GM23338 (cell line): ENCODE data around the gene SLC10A3. TPM values are rescaled to one million over a fixed set of nuclear protein-coding genes. Genes with fewer than 3 reads are reported as not detected.

ENCODE experiments used
- ATAC-seq: fragments of 200-7000 bp; cut with Tn5 transposase; 3 replicates; pipeline ENCODE4 v1.9.1; 2020
- DNase-seq: peaks from one replicate; pipeline ENCODE4 v3.0.0-alpha.2; 2015; ENCODE audit warnings: low spot score
- H2AFZ ChIP-seq: fragments of 200-600 bp; sonication (generic); 2 replicates; pipeline ENCODE4 v1.8.0; 2016; ENCODE audit warnings: antibody characterized with exemption, mild to moderate bottlenecking, moderate library complexity
- H3F3A ChIP-seq: fragments of 200-600 bp; sonication (generic); replicated peaks from 2 replicates; pipeline ENCODE4 v1.8.0; 2017; ENCODE audit warnings: antibody characterized with exemption, mixed run types, low read depth
- H3K27ac ChIP-seq: fragments of 200-600 bp; sonication (generic); 2 replicates; pipeline ENCODE4 v1.6.1; 2016; ENCODE audit warnings: low read depth
- H3K27me3 ChIP-seq: fragments of 200-600 bp; sonication (generic); 2 replicates; pipeline ENCODE4 v1.8.0; 2016; ENCODE audit warnings: mild to moderate bottlenecking, mixed run types, moderate library complexity; ENCODE audit not compliant: insufficient read depth
- H3K36me3 ChIP-seq: fragments of 200-600 bp; sonication (generic); 2 replicates; pipeline ENCODE4 v1.8.0; 2016; ENCODE audit warnings: mild to moderate bottlenecking; ENCODE audit not compliant: insufficient read depth
- H3K4me1 ChIP-seq: fragments of 200-600 bp; sonication (generic); 2 replicates; pipeline ENCODE4 v1.8.0; 2016; ENCODE audit warnings: mild to moderate bottlenecking, moderate library complexity; ENCODE audit not compliant: insufficient read depth
- H3K4me2 ChIP-seq: fragments of 200-600 bp; sonication (generic); 2 replicates; pipeline ENCODE4 v1.7.1; 2017; ENCODE audit warnings: mixed run types
- H3K4me3 ChIP-seq: fragments of 200-600 bp; sonication (generic); 2 replicates; pipeline ENCODE4 v1.6.1; 2016; ENCODE audit warnings: mixed run types
- H3K79me2 ChIP-seq: fragments of 200-600 bp; sonication (generic); replicated peaks from 2 replicates; pipeline ENCODE4 v1.8.0; 2017; ENCODE audit warnings: mild to moderate bottlenecking; ENCODE audit not compliant: insufficient read depth
- H3K9me2 ChIP-seq: fragments of 200-600 bp; sonication (generic); 2 replicates; pipeline ENCODE4 v1.8.0; 2017; ENCODE audit not compliant: insufficient read depth
- H4K20me1 ChIP-seq: fragments of 200-600 bp; sonication (generic); replicated peaks from 2 replicates; pipeline ENCODE4 v1.8.0; 2017; ENCODE audit warnings: mild to moderate bottlenecking; ENCODE audit not compliant: insufficient read depth
- H3K27ac Mint-ChIP-seq: 2 replicates; pipeline ENCODE4 v1.8.0; 2020; ENCODE audit warnings: inconsistent platforms, mild to moderate bottlenecking, moderate library complexity, mixed read lengths
- H3K27me3 Mint-ChIP-seq: 3 replicates; pipeline ENCODE4 v1.8.0; 2022; ENCODE audit warnings: low read depth, mild to moderate bottlenecking, moderate library complexity, mixed read lengths, inconsistent platforms; ENCODE audit not compliant: insufficient read depth, poor library complexity
- H3K36me3 Mint-ChIP-seq: 3 replicates; pipeline ENCODE4 v1.8.0; 2021; ENCODE audit warnings: low read depth, mild to moderate bottlenecking, inconsistent platforms, moderate library complexity, mixed read lengths
- H3K4me1 Mint-ChIP-seq: 3 replicates; pipeline ENCODE4 v1.8.0; 2020; ENCODE audit warnings: mild to moderate bottlenecking, inconsistent platforms, mixed read lengths
- H3K4me3 Mint-ChIP-seq: 3 replicates; pipeline ENCODE4 v1.8.0; 2021; ENCODE audit warnings: moderate library complexity, mild to moderate bottlenecking, inconsistent platforms, mixed read lengths
- H3K9me3 Mint-ChIP-seq: 3 replicates; pipeline ENCODE4 v1.8.0; 2020; ENCODE audit warnings: moderate library complexity, mild to moderate bottlenecking, inconsistent platforms, mixed read lengths
- CREB1 ChIP-seq: fragments of 250-450 bp; sonication (Bioruptor Pico); IDR thresholded peaks from 2 replicates; pipeline ENCODE4 v1.5.0; 2020; ENCODE audit warnings: low read depth, mild to moderate bottlenecking, moderate library complexity
- EZH2 ChIP-seq: fragments of 200-600 bp; sonication (generic); IDR thresholded peaks from one replicate; pipeline ENCODE4 v1.8.0; 2017; ENCODE audit warnings: antibody characterized with exemption, mild to moderate bottlenecking, low read depth; ENCODE audit not compliant: unreplicated experiment
- POLR2AphosphoS5 ChIP-seq: IDR thresholded peaks from 2 replicates; pipeline ENCODE4 v1.6.1; 2016; ENCODE audit warnings: antibody characterized with exemption, low read depth
- REST ChIP-seq: IDR thresholded peaks from one replicate; pipeline ENCODE4 v1.6.1; 2018; ENCODE audit warnings: antibody characterized with exemption; ENCODE audit not compliant: unreplicated experiment
- ZNF331 ChIP-seq: fragments of 250-450 bp; sonication (Bioruptor Pico); IDR thresholded peaks from 2 replicates; pipeline ENCODE4 v1.5.0; 2020; ENCODE audit warnings: low read depth, mild to moderate bottlenecking, moderate library complexity
- polyA plus RNA-seq: library from polyadenylated mRNA; unstranded; fragments of >200 nt; fragmentation: Nextera tagmentation; extraction: Ambion mirVana; gene quantifications from 2 replicates; pipeline ENCODE4 v1.2.1, GENCODE V29; 2016
- total RNA-seq: library from RNA; depleted of rRNA; stranded (reverse); fragments of >200 nt; shearing (Covaris generic); gene quantifications from 2 replicates; pipeline ENCODE4 v1.2.3, GENCODE V29; 2014

Gene SLC10A3
- total and polyA plus RNA-seq, 2 experiments from 2014 or later, result 7.6 to 17.6 TPM

- Histone ChIP-seq H3K4me3 (peak within 1 kb of the TSS; percentile 52), H3K9me2 (no peaks in the 10 kb centered on the region), H3F3A (no peaks in the 10 kb centered on the region), H3K36me3 (no peaks in the 10 kb centered on the region), H3K27me3 (no peaks in the 10 kb centered on the region), H3K27ac (0 out of 2 replicates have a peak within 1 kb of the TSS, but pooled peaks have one; percentile 69), H3K79me2 (no peaks in the 10 kb centered on the region), H2AFZ (peak within 1 kb of the TSS; percentile 47; the same call in 1 of the 2 replicates), H3K4me2 (peak within 1 kb of the TSS; percentile 76), H3K4me1 (no peaks in the 10 kb centered on the region), H4K20me1 (no peaks in the 10 kb centered on the region; the same call in 1 of the 2 replicates)
- Mint-ChIP-seq H3K27ac (peak within 1 kb of the TSS; percentile 80), H3K4me3 (peak within 1 kb of the TSS; percentile 84), H3K9me3 (no peaks in the 10 kb centered on the region), H3K27me3 (peaks cover 6% of the 10 kb centered on the region), H3K36me3 (peaks cover 10% of the 10 kb centered on the region; the same call in 1 of the 3 replicates), H3K4me1 (peaks cover 10% of the 10 kb centered on the region; the same call in 2 of the 3 replicates)
- TF ChIP-seq POLR2AphosphoS5 (peak; percentile 31; the same call in 1 of the 2 replicates), ZNF331 (CRISPR knock-in tag) (no peak), CREB1 (CRISPR knock-in tag) (no peak)
- peak; percentile 87 for ATAC-seq
- peak; percentile 88 for DNase-seq
These were observed 11.5 kb downstream of the SLC10A3 start, which contains the start of gene LAGE3 for GRCh38 chrX:154478728-154479622. Gene LAGE3 (minus strand): TSS chrX:154479281. CDS start chrX:154478915, 366 bp downstream.

- Histone ChIP-seq H3K4me3 (peak overlapping the region; percentile 52), H2AFZ (no peak overlapping the region), H3K4me1 (no peaks in the 10 kb centered on the region), H3F3A (no peaks in the 10 kb centered on the region), H4K20me1 (no peaks in the 10 kb centered on the region), H3K27me3 (no peaks in the 10 kb centered on the region), H3K9me2 (no peaks in the 10 kb centered on the region), H3K36me3 (no peaks in the 10 kb centered on the region), H3K27ac (no peak overlapping the region), H3K79me2 (no peaks in the 10 kb centered on the region), H3K4me2 (peak overlapping the region; percentile 76)
- Mint-ChIP-seq H3K4me1 (peaks cover 4% of the 10 kb centered on the region; the same call in 1 of the 3 replicates), H3K9me3 (no peaks in the 10 kb centered on the region), H3K4me3 (peak overlapping the region; percentile 84), H3K27me3 (peaks cover 6% of the 10 kb centered on the region), H3K27ac (no peak overlapping the region), H3K36me3 (peaks cover 8% of the 10 kb centered on the region)
- DNase-seq (no peak), ATAC-seq (peak; percentile 8)
- TF ChIP-seq ZNF331 (CRISPR knock-in tag) (no peak), EZH2 (no peak)
These were observed 12.4 kb downstream of the SLC10A3 start for GRCh38 chrX:154477891-154478477.

GRCh38 chrX:154476821-154477220, 13.6 kb downstream of the SLC10A3 start:
- no peak overlapping the region for H3K4me3 Mint-ChIP-seq
- Histone ChIP-seq H3K4me1 (no peaks in the 10 kb centered on the region), H3K4me3 (no peak overlapping the region), H3K36me3 (no peaks in the 10 kb centered on the region), H3K4me2 (no peak overlapping the region), H2AFZ (no peak overlapping the region), H3K9me2 (no peaks in the 10 kb centered on the region), H4K20me1 (no peaks in the 10 kb centered on the region; the same call in 1 of the 2 replicates), H3K79me2 (no peaks in the 10 kb centered on the region), H3K27ac (no peak overlapping the region), H3F3A (no peaks in the 10 kb centered on the region), H3K27me3 (no peaks in the 10 kb centered on the region)
- peaks cover 3% of the 10 kb centered on the region; the same call in 1 of the 3 replicates for H3K4me1 Mint-ChIP-seq
- ATAC-seq (no peak), DNase-seq (no peak)
- TF ChIP-seq EZH2 (no peak), ZNF331 (CRISPR knock-in tag) (no peak), REST (no peak)
- H3K27ac Mint-ChIP-seq, result no peak overlapping the region
- no peaks in the 10 kb centered on the region for H3K9me3 Mint-ChIP-seq
- peaks cover 6% of the 10 kb centered on the region for H3K27me3 Mint-ChIP-seq
- peaks cover 8% of the 10 kb centered on the region for H3K36me3 Mint-ChIP-seq
